Keratinocyte (primary cell): ENCODE results near the gene CMAS. TPM values are rescaled to one million over a fixed set of nuclear protein-coding genes. Genes with fewer than 3 reads are reported as not detected.

ENCODE experiments used
- DNase-seq: peaks from one replicate; pipeline ENCODE4 v3.0.0-alpha.2; 2011; ENCODE audit warnings: low read depth, missing footprints, low spot score
- FAIRE-seq: peaks from 2 replicates; lab custom pipeline; 2011; peaks lifted over from hg19 to GRCh38; lab: Jason Lieb, UNC
- H2AFZ ChIP-seq: 2 replicates; pipeline ENCODE4 v1.6.0; 2012; ENCODE audit warnings: low read length, control low read depth, inconsistent platforms; ENCODE audit not compliant: control insufficient read depth
- H3K27ac ChIP-seq: 2 replicates; pipeline ENCODE4 v1.5.1; 2011; ENCODE audit warnings: low read length; ENCODE audit not compliant: control insufficient read depth, insufficient read depth
- H3K27me3 ChIP-seq: 3 replicates; pipeline ENCODE4 v1.6.0; 2011; ENCODE audit warnings: low read length; ENCODE audit not compliant: control insufficient read depth, insufficient read depth; ENCODE audit errors: extremely low read depth
- H3K36me3 ChIP-seq, 2 experiments: 2 replicates in 1 of 2; 3 replicates in 1 of 2; pipeline ENCODE4 v1.5.1; 2011; ENCODE audit warnings: low read length in 2 of 2, mild to moderate bottlenecking in 1 of 2; ENCODE audit not compliant: control insufficient read depth in 2 of 2, insufficient read depth in 2 of 2; ENCODE audit errors: extremely low read depth in 1 of 2
- H3K4me1 ChIP-seq: 3 replicates; pipeline ENCODE4 v1.5.1; 2011; ENCODE audit warnings: low read length; ENCODE audit not compliant: control insufficient read depth, insufficient read depth; ENCODE audit errors: extremely low read depth
- H3K4me2 ChIP-seq: 3 replicates; pipeline ENCODE4 v1.6.0; 2011; ENCODE audit warnings: low read depth, low read length; ENCODE audit not compliant: control insufficient read depth, insufficient read depth; ENCODE audit errors: extremely low read depth
- H3K4me3 ChIP-seq, 3 experiments: fragments of 200-600 bp in 1 of 3; sonication (generic) in 1 of 3; 2 replicates in 2 of 3; 3 replicates in 1 of 3; pipeline ENCODE4 v1.5.1; 2011 to 2016; ENCODE audit warnings: low read length in 3 of 3, mild to moderate bottlenecking in 3 of 3, control low read depth in 2 of 3, inconsistent platforms in 1 of 3, low read depth in 1 of 3, mixed read lengths in 1 of 3, mixed run types in 1 of 3, moderate library complexity in 1 of 3; ENCODE audit not compliant: control insufficient read depth in 2 of 3, insufficient read depth in 2 of 3; ENCODE audit errors: extremely low read depth in 1 of 3
- H3K79me2 ChIP-seq: 2 replicates; pipeline ENCODE4 v1.6.0; 2012; ENCODE audit warnings: low read length; ENCODE audit not compliant: control insufficient read depth, insufficient read depth
- H3K9ac ChIP-seq: 3 replicates; pipeline ENCODE4 v1.6.0; 2011; ENCODE audit warnings: low read length; ENCODE audit not compliant: control insufficient read depth, insufficient read depth; ENCODE audit errors: extremely low read depth
- H3K9me1 ChIP-seq: 3 replicates; pipeline ENCODE4 v1.6.0; 2011; ENCODE audit warnings: low read length; ENCODE audit not compliant: control insufficient read depth, insufficient read depth; ENCODE audit errors: extremely low read depth
- H3K9me3 ChIP-seq: 2 replicates; pipeline ENCODE4 v1.5.1; 2012; ENCODE audit warnings: low read depth, low read length; ENCODE audit not compliant: control insufficient read depth
- H4K20me1 ChIP-seq: 3 replicates; pipeline ENCODE4 v1.6.0; 2011; ENCODE audit warnings: low read length; ENCODE audit not compliant: control insufficient read depth, insufficient read depth; ENCODE audit errors: extremely low read depth
- CTCF ChIP-seq, 3 experiments: IDR thresholded peaks in 1 of 3; conservative IDR thresholded peaks in 1 of 3; optimal IDR thresholded peaks in 1 of 3; 2 replicates in 2 of 3; 3 replicates in 1 of 3; pipeline versions ENCODE3 to v1.5.1; 2011; ENCODE audit warnings: low read length in 3 of 3, mild to moderate bottlenecking in 3 of 3, moderate library complexity in 2 of 3, control low read depth in 1 of 3, inconsistent platforms in 1 of 3; ENCODE audit not compliant: insufficient read depth in 2 of 3; ENCODE audit errors: extremely low read depth in 1 of 3
- EZH2 ChIP-seq: IDR thresholded peaks from one replicate; pipeline ENCODE4 v1.6.1; 2012; ENCODE audit warnings: inconsistent platforms, mild to moderate bottlenecking, low read length, moderate library complexity
- dilution Hi-C: fragments of 300-500 bp; cut with MboI; formaldehyde crosslinking; loops from one replicate; pipeline ENCODE4 v1.7.0; 2020; ENCODE audit warnings: low sequenced_read_pairs; ENCODE audit not compliant: extremely low pct_ligation_motif_present
- polyA plus RNA-seq, 5 experiments: library from polyadenylated mRNA; depleted of rRNA in 3 of 5; stranded (reverse) in 3 of 5; stranded (forward) in 1 of 5; unstranded in 1 of 5; fragments of >200 nt; gene quantifications; 1 replicate in 1 of 5; 2 replicates in 3 of 5; 3 replicates in 1 of 5; pipeline versions ENCODE4 v1.2.1 to v1.2.3, GENCODE V29; 2011 to 2012; ENCODE audit warnings: missing spikeins in 2 of 5, low read depth in 1 of 5, low replicate concordance in 1 of 5

The CMAS gene
- polyA plus RNA-seq, 1 donor (not counting 4 experiments of a cell fraction or from before 2014, with no cell fraction given), result 55.0 TPM

GRCh38 chr12:22082190-22082701 lies 36.2 kb downstream of the CMAS start:
- Histone ChIP-seq H3K4me1 (no peaks in the 10 kb centered on the region), H3K27me3 (no peaks in the 10 kb centered on the region), H4K20me1 (no peaks in the 10 kb centered on the region), H3K9ac (no peak overlapping the region), H3K36me3 (no peaks in the 10 kb centered on the region), H3K79me2 (no peaks in the 10 kb centered on the region), H3K4me2 (no peak overlapping the region), H3K4me3 (no peak overlapping the region), H3K27ac (no peak overlapping the region), H3K9me1 (no peaks in the 10 kb centered on the region), H3K9me3 (no peaks in the 10 kb centered on the region), H2AFZ (no peak overlapping the region)
- dilution Hi-C loops, result no loop called here
- no peak for FAIRE-seq
- DNase-seq, result no peak
- no peak for TF ChIP-seq CTCF (optimal IDR thresholded peaks at IDR 0.05 in 1 of 3, IDR thresholded peaks at IDR 0.05 in 1 of 3, conservative IDR thresholded peaks at IDR 0.05 in 1 of 3; ENCODE audit: extremely low read depth in 1 of 3, insufficient read depth in 2 of 3, low read length in 3 of 3)
- TF ChIP-seq EZH2, result no peak

GRCh38 chr12:22083167-22083566 lies 37.1 kb downstream of the CMAS start:
- TF ChIP-seq CTCF (optimal IDR thresholded peaks at IDR 0.05 in 1 of 3, IDR thresholded peaks at IDR 0.05 in 1 of 3, conservative IDR thresholded peaks at IDR 0.05 in 1 of 3; ENCODE audit: extremely low read depth in 1 of 3, insufficient read depth in 2 of 3, low read length in 3 of 3) (peak in 2 of 3 experiments; percentile 30 to 31), EZH2 (no peak)

More at GRCh38 chr12:22083167-22083566, 37.1 kb downstream of the CMAS start:
- no peaks in the 10 kb centered on the region for H3K36me3 ChIP-seq
- DNase-seq (no peak), FAIRE-seq (no peak)
- no peak overlapping the region for H3K27ac ChIP-seq
- dilution Hi-C loops, result no loop called here
- no peaks in the 10 kb centered on the region for H3K9me1 ChIP-seq
- no peaks in the 10 kb centered on the region for H3K4me1 ChIP-seq
- H2AFZ ChIP-seq, result no peak overlapping the region
- no peaks in the 10 kb centered on the region for H4K20me1 ChIP-seq
- H3K79me2 ChIP-seq, result no peaks in the 10 kb centered on the region
- H3K27me3 ChIP-seq, result no peaks in the 10 kb centered on the region
- no peaks in the 10 kb centered on the region for H3K9me3 ChIP-seq
- H3K4me3 ChIP-seq, result no peak overlapping the region
- H3K4me2 ChIP-seq, result no peak overlapping the region
- H3K9ac ChIP-seq, result no peak overlapping the region
